DOHH2 (cell line): Measurements from ENCODE around the gene VANGL1.

Experiments used
- H3F3A ChIP-seq: fragments of 200-600 bp; sonication (generic), shearing (Covaris generic); 2 replicates; pipeline ENCODE4 v1.6.0; 2016; ENCODE audit warnings: antibody characterized with exemption, mild to moderate bottlenecking; ENCODE audit not compliant: control insufficient read depth, insufficient read depth
- H3K27ac ChIP-seq: fragments of 200-600 bp; sonication (generic); 2 replicates; pipeline ENCODE4 v1.5.1; 2014; ENCODE audit warnings: low read depth, mild to moderate bottlenecking, low read length, moderate library complexity
- H3K27me3 ChIP-seq: fragments of 200-600 bp; sonication (generic); 2 replicates; pipeline ENCODE4 v1.6.1; 2014; ENCODE audit warnings: mild to moderate bottlenecking, low read length, mixed read lengths; ENCODE audit not compliant: control insufficient read depth
- H3K36me3 ChIP-seq: fragments of 200-600 bp; sonication (generic); 2 replicates; pipeline ENCODE4 v1.6.1; 2014; ENCODE audit warnings: mild to moderate bottlenecking, low read length, moderate library complexity, mixed read lengths; ENCODE audit not compliant: control insufficient read depth
- H3K4me1 ChIP-seq: fragments of 200-600 bp; sonication (generic); 2 replicates; pipeline ENCODE4 v1.6.1; 2014; ENCODE audit warnings: mild to moderate bottlenecking, low read length, mixed read lengths; ENCODE audit not compliant: control insufficient read depth
- H3K4me2 ChIP-seq: fragments of 200-600 bp; sonication (generic); 2 replicates; pipeline ENCODE4 v1.6.0; 2014; ENCODE audit warnings: mild to moderate bottlenecking, low read length, moderate library complexity
- H3K4me3 ChIP-seq: fragments of 200-600 bp; sonication (generic); 2 replicates; pipeline ENCODE4 v1.5.1; 2014; ENCODE audit warnings: mild to moderate bottlenecking, low read length, mixed read lengths
- H3K79me2 ChIP-seq: fragments of 200-600 bp; sonication (generic); 2 replicates; pipeline ENCODE4 v1.6.1; 2014; ENCODE audit warnings: mild to moderate bottlenecking, low read length, mixed read lengths; ENCODE audit not compliant: control insufficient read depth
- H3K9me2 ChIP-seq: fragments of 200-600 bp; sonication (generic); replicated peaks from 2 replicates; pipeline ENCODE4 v1.6.1; 2014; ENCODE audit warnings: mild to moderate bottlenecking, low read length, mixed read lengths; ENCODE audit not compliant: control insufficient read depth
- H3K9me3 ChIP-seq: fragments of 200-600 bp; sonication (generic); 2 replicates; pipeline ENCODE4 v1.6.1; 2014; ENCODE audit warnings: antibody characterized with exemption, low read length, mixed read lengths; ENCODE audit not compliant: control insufficient read depth, insufficient read depth
- H4K20me1 ChIP-seq: fragments of 200-600 bp; sonication (generic); 2 replicates; pipeline ENCODE4 v1.6.0; 2014; ENCODE audit warnings: low read depth, mild to moderate bottlenecking, antibody characterized with exemption, low read length, moderate library complexity; ENCODE audit not compliant: control insufficient read depth, insufficient read depth
- EZH2phosphoT487 ChIP-seq: fragments of 200-600 bp; sonication (generic); IDR thresholded peaks from 2 replicates; pipeline ENCODE4 v1.6.1; 2017; ENCODE audit warnings: borderline replicate concordance, mild to moderate bottlenecking, antibody characterized with exemption, low read length, moderate library complexity, mixed read lengths
- TF ChIP-seq, protein P1 (sequence below): fragments of 200-600 bp; sonication (generic); IDR thresholded peaks from one replicate; pipeline ENCODE4 v1.5.1; 2014; ENCODE audit warnings: antibody characterized with exemption, mild to moderate bottlenecking, low read depth, low read length; ENCODE audit not compliant: poor library complexity, severe bottlenecking

Gene VANGL1

DNA sequence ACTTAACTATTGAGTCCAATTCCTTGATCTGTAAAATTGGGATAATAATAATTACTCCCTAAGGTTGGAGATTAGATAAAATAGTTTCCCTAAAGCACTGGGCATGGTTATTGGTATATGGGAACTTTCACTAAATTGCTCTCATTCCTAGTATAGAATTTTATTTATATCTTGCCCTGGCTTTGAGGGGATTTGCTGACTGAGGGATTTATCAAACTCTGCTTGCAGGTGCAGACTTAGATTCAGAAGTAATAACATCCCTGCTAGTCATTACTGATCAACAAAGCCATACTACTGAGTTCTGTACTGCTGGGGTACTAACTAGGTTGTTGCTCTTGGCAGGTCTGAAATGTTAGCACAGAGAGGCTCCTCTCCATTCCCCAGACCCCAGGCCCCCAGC, 84.8 kb downstream of the VANGL1 start:
- Histone ChIP-seq H3K4me2 (no peak overlapping the region), H3K79me2 (no peaks in the 10 kb centered on the region), H4K20me1 (no peaks in the 10 kb centered on the region), H3K36me3 (no peaks in the 10 kb centered on the region), H3K9me2 (no peaks in the 10 kb centered on the region), H3F3A (no peaks in the 10 kb centered on the region), H3K9me3 (no peaks in the 10 kb centered on the region), H3K27me3 (no peaks in the 10 kb centered on the region; the same call in 1 of the 2 replicates), H3K4me1 (no peaks in the 10 kb centered on the region), H3K4me3 (no peak overlapping the region), H3K27ac (no peak overlapping the region)
- TF ChIP-seq, protein P1, sequence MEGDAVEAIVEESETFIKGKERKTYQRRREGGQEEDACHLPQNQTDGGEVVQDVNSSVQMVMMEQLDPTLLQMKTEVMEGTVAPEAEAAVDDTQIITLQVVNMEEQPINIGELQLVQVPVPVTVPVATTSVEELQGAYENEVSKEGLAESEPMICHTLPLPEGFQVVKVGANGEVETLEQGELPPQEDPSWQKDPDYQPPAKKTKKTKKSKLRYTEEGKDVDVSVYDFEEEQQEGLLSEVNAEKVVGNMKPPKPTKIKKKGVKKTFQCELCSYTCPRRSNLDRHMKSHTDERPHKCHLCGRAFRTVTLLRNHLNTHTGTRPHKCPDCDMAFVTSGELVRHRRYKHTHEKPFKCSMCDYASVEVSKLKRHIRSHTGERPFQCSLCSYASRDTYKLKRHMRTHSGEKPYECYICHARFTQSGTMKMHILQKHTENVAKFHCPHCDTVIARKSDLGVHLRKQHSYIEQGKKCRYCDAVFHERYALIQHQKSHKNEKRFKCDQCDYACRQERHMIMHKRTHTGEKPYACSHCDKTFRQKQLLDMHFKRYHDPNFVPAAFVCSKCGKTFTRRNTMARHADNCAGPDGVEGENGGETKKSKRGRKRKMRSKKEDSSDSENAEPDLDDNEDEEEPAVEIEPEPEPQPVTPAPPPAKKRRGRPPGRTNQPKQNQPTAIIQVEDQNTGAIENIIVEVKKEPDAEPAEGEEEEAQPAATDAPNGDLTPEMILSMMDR, result no peak
- no peak for TF ChIP-seq EZH2phosphoT487

DNA sequence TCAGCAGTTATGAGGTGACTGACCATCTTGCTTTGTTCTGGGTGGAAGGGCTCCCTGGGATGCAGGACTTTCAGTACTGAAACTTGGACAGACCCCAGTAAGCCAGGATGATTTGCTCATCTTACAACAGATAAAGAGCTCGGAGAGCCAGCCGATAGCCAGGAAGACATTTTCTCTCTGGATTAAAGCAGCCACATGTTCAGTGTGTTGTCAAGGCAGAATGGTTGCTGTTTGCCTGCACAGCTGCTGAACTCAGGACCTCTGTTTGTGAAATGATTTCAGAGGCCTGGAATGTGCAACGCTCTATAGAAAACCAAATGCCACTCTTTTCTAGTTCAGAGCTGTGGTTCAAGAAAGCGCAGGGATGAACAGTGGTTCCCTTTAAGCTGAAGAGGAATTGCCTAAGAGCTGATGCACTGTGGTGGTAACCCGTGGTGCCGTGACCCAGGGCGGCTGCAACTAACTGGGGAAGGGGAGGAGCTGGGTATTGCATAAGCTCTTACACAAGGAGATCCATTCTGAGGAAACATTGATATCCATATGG, 86.0 kb downstream of the VANGL1 start:
- H3K4me2 ChIP-seq, result no peak overlapping the region
- no peaks in the 10 kb centered on the region for H3K9me3 ChIP-seq
- no peaks in the 10 kb centered on the region for H4K20me1 ChIP-seq
- no peaks in the 10 kb centered on the region for H3F3A ChIP-seq
- H3K9me2 ChIP-seq, result no peaks in the 10 kb centered on the region
- no peaks in the 10 kb centered on the region; the same call in 1 of the 2 replicates for H3K27me3 ChIP-seq
- no peak overlapping the region for H3K4me3 ChIP-seq
- TF ChIP-seq, protein P1, result no peak
- no peak for TF ChIP-seq EZH2phosphoT487
- H3K79me2 ChIP-seq, result no peaks in the 10 kb centered on the region
- H3K4me1 ChIP-seq, result no peaks in the 10 kb centered on the region
- no peaks in the 10 kb centered on the region for H3K36me3 ChIP-seq
- no peak overlapping the region for H3K27ac ChIP-seq

DNA sequence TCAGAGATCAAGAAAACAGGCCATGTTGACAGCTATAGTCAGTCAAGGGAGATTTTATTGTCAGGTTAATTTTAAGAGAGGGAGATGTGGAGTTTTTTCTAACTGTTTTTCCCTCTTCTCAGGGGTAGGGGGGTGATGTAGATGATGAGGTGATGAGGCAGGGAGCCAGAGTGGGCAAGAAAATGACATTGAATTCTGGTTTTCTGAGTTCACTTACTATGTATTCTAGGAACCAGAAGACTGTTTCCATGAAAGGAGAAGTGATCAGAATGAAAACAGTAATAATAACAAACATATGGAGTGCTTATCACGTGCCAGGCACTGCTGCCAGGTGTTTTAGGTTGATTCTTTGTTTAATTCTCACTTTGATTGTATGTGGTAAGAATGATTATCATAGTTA, 86.6 kb downstream of the VANGL1 start:
- no peaks in the 10 kb centered on the region for H3K36me3 ChIP-seq
- no peaks in the 10 kb centered on the region for H3K9me2 ChIP-seq
- H3K4me2 ChIP-seq, result no peak overlapping the region
- H3K4me3 ChIP-seq, result no peak overlapping the region
- TF ChIP-seq EZH2phosphoT487, result no peak
- TF ChIP-seq, protein P1, result no peak
- H3K79me2 ChIP-seq, result no peaks in the 10 kb centered on the region
- no peaks in the 10 kb centered on the region; the same call in 1 of the 2 replicates for H3K27me3 ChIP-seq
- no peaks in the 10 kb centered on the region for H4K20me1 ChIP-seq
- no peaks in the 10 kb centered on the region for H3F3A ChIP-seq
- H3K27ac ChIP-seq, result no peak overlapping the region
- no peaks in the 10 kb centered on the region for H3K9me3 ChIP-seq
- no peaks in the 10 kb centered on the region for H3K4me1 ChIP-seq
